GM12878 (cell line): ENCODE measurements around the gene GOSR2.
A peak's percentile ranks its signal among the peaks of the same experiment; 100 is the strongest.

Source experiments
- BHLHE40 ChIP-seq, 2 experiments: fragments of 450-650 bp in 1 of 2; IDR thresholded peaks; 2 replicates each; pipeline ENCODE4 v1.6.1; 2011 to 2017; ENCODE audit warnings: low read depth in 2 of 2, borderline replicate concordance in 1 of 2, improper control_type of control experiment in 1 of 2, low read length in 1 of 2, mild to moderate bottlenecking in 1 of 2
- JUND ChIP-seq: IDR thresholded peaks from 2 replicates; pipeline ENCODE4 v1.6.1; 2012; ENCODE audit warnings: low read depth, mild to moderate bottlenecking, low read length, improper control_type of control experiment, moderate library complexity
- NFIC ChIP-seq: IDR thresholded peaks from 2 replicates; pipeline ENCODE4 v1.6.1; 2012; ENCODE audit warnings: low read depth, mild to moderate bottlenecking, inconsistent platforms, low read length, moderate library complexity
- POLR2A ChIP-seq: IDR thresholded peaks from 2 replicates; pipeline ENCODE4 v1.6.1; 2011; ENCODE audit warnings: low read depth, mild to moderate bottlenecking, low read length
- POLR2AphosphoS5 ChIP-seq: IDR thresholded peaks from 2 replicates; pipeline ENCODE4 v1.6.1; 2011; ENCODE audit warnings: mild to moderate bottlenecking, low read length, inconsistent platforms
- RAD21 ChIP-seq: IDR thresholded peaks from 2 replicates; pipeline ENCODE4 v1.6.1; 2011; ENCODE audit warnings: mild to moderate bottlenecking, low read depth, low read length, moderate library complexity; ENCODE audit not compliant: insufficient read depth
- RFX5 ChIP-seq: IDR thresholded peaks from 2 replicates; pipeline ENCODE4 v1.6.1; 2011; ENCODE audit warnings: low read depth, low read length, improper control_type of control experiment
- SP1 ChIP-seq: IDR thresholded peaks from one replicate; pipeline ENCODE4 v1.6.1; 2011; ENCODE audit warnings: low read depth, low read length
- SRF ChIP-seq, 2 experiments: IDR thresholded peaks; 2 replicates each; pipeline ENCODE4 v1.6.1; 2011; ENCODE audit warnings: low read depth in 2 of 2, low read length in 2 of 2, mild to moderate bottlenecking in 1 of 2, moderate library complexity in 1 of 2
- ZNF274 ChIP-seq: IDR thresholded peaks from one replicate; pipeline ENCODE4 v1.8.0; 2011; ENCODE audit not compliant: insufficient read length, insufficient read depth
- TF ChIP-seq, protein P1 (sequence below), 3 experiments: IDR thresholded peaks in 2 of 3; conservative IDR thresholded peaks in 1 of 3; 2 replicates each; pipeline ENCODE4 v1.5.1; 2011; ENCODE audit warnings: low read depth in 3 of 3, low read length in 3 of 3, mild to moderate bottlenecking in 3 of 3, control low read depth in 2 of 3, moderate library complexity in 2 of 3, inconsistent platforms in 1 of 3, mixed read lengths in 1 of 3; ENCODE audit not compliant: control insufficient read depth in 2 of 3, insufficient read depth in 1 of 3; ENCODE audit errors: extremely low read depth in 1 of 3
- TF ChIP-seq, protein P2 (sequence below): IDR thresholded peaks from 2 replicates; pipeline ENCODE4 v1.6.1; 2012; ENCODE audit warnings: low read depth, low read length, improper control_type of control experiment

DNA sequence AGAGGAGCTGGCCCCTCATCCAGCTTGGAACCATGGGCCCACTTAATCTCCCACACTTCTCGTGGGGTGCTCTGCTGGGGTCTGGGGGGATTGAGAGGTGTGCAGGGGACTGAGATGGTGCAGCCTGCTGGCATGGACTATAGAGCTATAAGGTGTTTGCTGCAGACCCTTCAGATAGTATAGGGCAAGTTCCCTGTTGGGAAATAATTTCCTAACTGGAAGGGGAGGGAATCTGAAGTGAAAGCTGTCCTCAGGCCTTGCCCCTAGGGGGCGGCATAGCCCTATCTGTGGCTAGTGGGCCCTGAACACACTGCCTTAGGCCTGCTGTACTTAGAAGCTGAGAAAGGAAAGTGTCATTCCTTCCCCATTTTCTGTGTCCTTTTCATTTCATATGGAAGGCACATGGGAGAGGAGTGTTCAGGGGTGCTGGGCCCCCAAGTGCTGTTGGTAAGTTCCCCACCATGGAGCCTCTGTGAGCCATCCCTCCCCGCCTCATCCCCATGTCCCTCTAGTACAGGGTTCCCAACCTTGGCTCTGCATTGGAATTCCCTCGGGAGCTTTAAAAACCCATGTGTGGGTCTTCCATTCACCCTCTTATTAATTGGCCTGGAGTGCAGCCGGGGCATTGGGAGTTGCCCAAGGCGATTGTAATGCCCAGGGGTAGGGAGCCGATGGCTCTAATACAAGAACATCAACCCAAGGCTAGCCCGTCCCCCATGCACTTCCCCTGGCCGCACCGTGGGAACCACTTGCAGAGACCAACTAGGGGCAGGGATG is 19.7 kb downstream of the GOSR2 start:
- TF ChIP-seq ZNF274 (no peak), BHLHE40 (IDR thresholded peaks at IDR 0.05; ENCODE audit: borderline replicate concordance in 1 of 2, low read depth in 2 of 2, low read length in 1 of 2) (no peak), NFIC (no peak), POLR2AphosphoS5 (peak; percentile 27; the same call in 1 of the 2 replicates), POLR2A (peak; percentile 43; the same call in 1 of the 2 replicates), SRF (IDR thresholded peaks at IDR 0.05; ENCODE audit: low read depth in 2 of 2, low read length in 2 of 2) (no peak), SP1 (no peak), JUND (no peak), RFX5 (no peak), RAD21 (peak; percentile 80)
- TF ChIP-seq, protein P1, sequence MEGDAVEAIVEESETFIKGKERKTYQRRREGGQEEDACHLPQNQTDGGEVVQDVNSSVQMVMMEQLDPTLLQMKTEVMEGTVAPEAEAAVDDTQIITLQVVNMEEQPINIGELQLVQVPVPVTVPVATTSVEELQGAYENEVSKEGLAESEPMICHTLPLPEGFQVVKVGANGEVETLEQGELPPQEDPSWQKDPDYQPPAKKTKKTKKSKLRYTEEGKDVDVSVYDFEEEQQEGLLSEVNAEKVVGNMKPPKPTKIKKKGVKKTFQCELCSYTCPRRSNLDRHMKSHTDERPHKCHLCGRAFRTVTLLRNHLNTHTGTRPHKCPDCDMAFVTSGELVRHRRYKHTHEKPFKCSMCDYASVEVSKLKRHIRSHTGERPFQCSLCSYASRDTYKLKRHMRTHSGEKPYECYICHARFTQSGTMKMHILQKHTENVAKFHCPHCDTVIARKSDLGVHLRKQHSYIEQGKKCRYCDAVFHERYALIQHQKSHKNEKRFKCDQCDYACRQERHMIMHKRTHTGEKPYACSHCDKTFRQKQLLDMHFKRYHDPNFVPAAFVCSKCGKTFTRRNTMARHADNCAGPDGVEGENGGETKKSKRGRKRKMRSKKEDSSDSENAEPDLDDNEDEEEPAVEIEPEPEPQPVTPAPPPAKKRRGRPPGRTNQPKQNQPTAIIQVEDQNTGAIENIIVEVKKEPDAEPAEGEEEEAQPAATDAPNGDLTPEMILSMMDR (IDR thresholded peaks at IDR 0.05 in 2 of 3, conservative IDR thresholded peaks at IDR 0.05 in 1 of 3; ENCODE audit: control insufficient read depth in 2 of 3, extremely low read depth in 1 of 3, insufficient read depth in 1 of 3, low read depth in 3 of 3, low read length in 3 of 3), result peak; percentile 81 to 91 (median 86)
- TF ChIP-seq, protein P2, sequence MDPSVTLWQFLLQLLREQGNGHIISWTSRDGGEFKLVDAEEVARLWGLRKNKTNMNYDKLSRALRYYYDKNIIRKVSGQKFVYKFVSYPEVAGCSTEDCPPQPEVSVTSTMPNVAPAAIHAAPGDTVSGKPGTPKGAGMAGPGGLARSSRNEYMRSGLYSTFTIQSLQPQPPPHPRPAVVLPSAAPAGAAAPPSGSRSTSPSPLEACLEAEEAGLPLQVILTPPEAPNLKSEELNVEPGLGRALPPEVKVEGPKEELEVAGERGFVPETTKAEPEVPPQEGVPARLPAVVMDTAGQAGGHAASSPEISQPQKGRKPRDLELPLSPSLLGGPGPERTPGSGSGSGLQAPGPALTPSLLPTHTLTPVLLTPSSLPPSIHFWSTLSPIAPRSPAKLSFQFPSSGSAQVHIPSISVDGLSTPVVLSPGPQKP, result no peak
